IPS DF 6.9 (cell line): ENCODE measurements around the gene SIRPA.

Experiments used
- DNase-seq: peaks from one replicate; pipeline ENCODE4 v3.0.0-alpha.2; 2013; ENCODE audit warnings: low read depth, low spot score
- H3K27ac ChIP-seq: one replicate; pipeline ENCODE4 v1.5.1; 2013; ENCODE audit warnings: low read length, control low read depth
- H3K27me3 ChIP-seq: 2 replicates; pipeline ENCODE4 v1.6.1; 2013; ENCODE audit warnings: mild to moderate bottlenecking, low read length; ENCODE audit not compliant: control insufficient read depth, insufficient read depth
- H3K36me3 ChIP-seq: 2 replicates; pipeline ENCODE4 v1.6.1; 2013; ENCODE audit warnings: low read length; ENCODE audit not compliant: control insufficient read depth, insufficient read depth
- H3K4me1 ChIP-seq: 2 replicates; pipeline ENCODE4 v1.6.1; 2013; ENCODE audit warnings: low read length; ENCODE audit not compliant: control insufficient read depth, insufficient read depth
- H3K4me3 ChIP-seq: 2 replicates; pipeline ENCODE4 v1.5.1; 2013; ENCODE audit warnings: mild to moderate bottlenecking, low read length
- H3K9me3 ChIP-seq: 2 replicates; pipeline ENCODE4 v1.6.1; 2013; ENCODE audit warnings: low read length, inconsistent platforms; ENCODE audit not compliant: control insufficient read depth, insufficient read depth
- WGBS: extraction: QIAGEN DNeasy Blood & Tissue Kit; methylation state at CpG from one replicate; pipeline ENCODE4 v1.1.7; 2013; ENCODE audit warnings: mixed read lengths, missing lambda C conversion rate; ENCODE audit not compliant: insufficient read length, insufficient coverage; 5-methylcytosine and 5-hydroxymethylcytosine counted together

Gene SIRPA

DNA sequence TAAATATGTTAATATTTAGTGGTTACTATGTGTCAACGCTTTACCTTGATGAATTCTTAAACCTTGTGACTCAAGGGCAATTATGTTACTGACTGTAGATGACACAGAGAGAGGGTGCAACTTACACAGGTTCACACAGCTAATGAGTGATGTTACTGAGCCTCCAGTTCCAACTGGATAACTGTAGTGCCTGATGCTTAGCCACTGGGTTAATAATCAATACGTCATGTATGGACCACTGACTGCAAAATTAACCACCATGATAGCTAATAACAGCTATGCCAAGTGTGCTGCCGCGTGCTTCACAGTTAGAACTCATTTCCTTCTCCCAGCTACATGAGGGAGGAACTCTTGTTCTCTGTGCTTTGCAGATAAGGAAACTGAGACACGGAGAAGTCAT lies 45.4 kb downstream of the SIRPA start:
- Histone ChIP-seq H3K4me1 (no peaks in the 10 kb centered on the region; the same call in 1 of the 2 replicates), H3K27ac (no peak overlapping the region), H3K9me3 (no peaks in the 10 kb centered on the region), H3K36me3 (no peaks in the 10 kb centered on the region), H3K27me3 (no peaks in the 10 kb centered on the region; the same call in 1 of the 2 replicates), H3K4me3 (no peak overlapping the region)
- no peak for DNase-seq
- no CpG with 5 or more reads among the region's 5 CpGs for WGBS

GRCh38 chr20:1941226-1941625 lies 46.0 kb downstream of the SIRPA start:
- Histone ChIP-seq H3K4me3 (no peak overlapping the region), H3K27me3 (no peaks in the 10 kb centered on the region; the same call in 1 of the 2 replicates), H3K4me1 (no peaks in the 10 kb centered on the region; the same call in 1 of the 2 replicates), H3K36me3 (no peaks in the 10 kb centered on the region), H3K9me3 (no peaks in the 10 kb centered on the region), H3K27ac (no peak overlapping the region)
- no CpG with 5 or more reads among the region's 8 CpGs for whole genome bisulfite sequencing
- no peak for DNase-seq

DNA sequence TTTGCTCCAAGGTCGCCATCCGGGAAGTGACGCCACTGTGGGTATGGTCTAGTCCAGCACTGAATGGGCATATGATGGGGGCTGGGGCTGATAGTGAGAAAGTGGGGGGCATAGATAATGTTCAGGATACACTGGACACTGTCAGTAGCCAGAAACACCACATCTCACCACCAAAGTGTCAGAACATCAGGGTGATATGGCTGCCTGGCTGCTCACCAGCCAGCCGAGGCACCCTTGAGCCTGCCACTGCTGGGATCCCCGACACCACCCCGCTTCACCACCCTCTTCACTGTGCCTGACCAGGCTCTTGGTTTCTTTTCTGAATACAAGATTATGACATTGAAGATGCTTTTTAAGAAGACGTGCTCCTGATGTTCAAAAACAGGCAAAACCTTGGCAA lies 46.9 kb downstream of the SIRPA start:
- no peak overlapping the region for H3K27ac ChIP-seq
- H3K36me3 ChIP-seq: no peaks in the 10 kb centered on the region
- no peaks in the 10 kb centered on the region; the same call in 1 of the 2 replicates for H3K27me3 ChIP-seq
- no peak for DNase-seq
- no peak overlapping the region for H3K4me3 ChIP-seq
- H3K4me1 ChIP-seq: no peaks in the 10 kb centered on the region; the same call in 1 of the 2 replicates
- no peaks in the 10 kb centered on the region for H3K9me3 ChIP-seq
- WGBS: no CpG with 5 or more reads among the region's 7 CpGs

GRCh38 chr20:1942486-1943274 lies 47.5 kb downstream of the SIRPA start:
- Histone ChIP-seq H3K4me3 (no peak overlapping the region), H3K9me3 (no peaks in the 10 kb centered on the region), H3K27me3 (no peaks in the 10 kb centered on the region; the same call in 1 of the 2 replicates), H3K27ac (no peak overlapping the region), H3K4me1 (no peaks in the 10 kb centered on the region), H3K36me3 (no peaks in the 10 kb centered on the region)
- DNase-seq: no peak
- no CpG with 5 or more reads among the region's 13 CpGs for WGBS

DNA sequence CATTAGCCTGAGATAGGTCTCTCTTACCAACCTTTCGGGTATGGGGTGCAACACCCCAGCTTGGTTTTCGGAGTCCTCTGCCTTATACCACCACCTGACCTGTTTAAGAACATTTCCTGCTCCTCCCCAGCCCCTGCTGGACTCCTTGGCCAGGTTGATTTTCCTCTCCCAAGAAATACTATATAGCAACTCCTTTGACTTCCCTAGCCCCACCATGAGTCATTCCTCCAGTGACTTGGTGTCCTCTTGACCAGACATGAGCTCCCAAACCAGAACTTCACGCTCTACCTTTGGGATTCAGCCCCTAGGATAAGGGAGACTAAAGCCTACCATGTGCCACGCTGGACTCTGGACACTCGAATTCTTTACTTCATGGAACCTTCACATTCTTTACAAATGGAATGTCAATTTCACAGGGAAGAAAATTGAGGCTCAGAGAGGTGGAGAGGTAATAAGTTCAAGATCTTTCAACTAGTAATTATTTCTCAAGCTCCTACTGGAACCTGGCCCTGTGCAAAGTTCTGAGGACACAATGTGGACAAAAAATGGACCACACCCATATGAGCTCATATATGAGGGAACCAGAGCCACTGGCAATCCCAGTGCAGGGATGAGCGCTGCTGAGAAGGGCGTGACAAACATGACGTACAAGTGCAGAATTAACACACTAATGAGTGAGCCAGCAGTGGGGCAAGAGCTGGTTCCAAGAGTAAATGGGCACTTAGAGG lies 48.2 kb downstream of the SIRPA start:
- no peaks in the 10 kb centered on the region for H3K36me3 ChIP-seq
- no peaks in the 10 kb centered on the region for H3K4me1 ChIP-seq
- no peaks in the 10 kb centered on the region; the same call in 1 of the 2 replicates for H3K27me3 ChIP-seq
- DNase-seq: no peak
- no peaks in the 10 kb centered on the region for H3K9me3 ChIP-seq
- no peak overlapping the region for H3K4me3 ChIP-seq
- H3K27ac ChIP-seq: no peak overlapping the region
- no CpG with 5 or more reads among the region's 8 CpGs for WGBS

DNA sequence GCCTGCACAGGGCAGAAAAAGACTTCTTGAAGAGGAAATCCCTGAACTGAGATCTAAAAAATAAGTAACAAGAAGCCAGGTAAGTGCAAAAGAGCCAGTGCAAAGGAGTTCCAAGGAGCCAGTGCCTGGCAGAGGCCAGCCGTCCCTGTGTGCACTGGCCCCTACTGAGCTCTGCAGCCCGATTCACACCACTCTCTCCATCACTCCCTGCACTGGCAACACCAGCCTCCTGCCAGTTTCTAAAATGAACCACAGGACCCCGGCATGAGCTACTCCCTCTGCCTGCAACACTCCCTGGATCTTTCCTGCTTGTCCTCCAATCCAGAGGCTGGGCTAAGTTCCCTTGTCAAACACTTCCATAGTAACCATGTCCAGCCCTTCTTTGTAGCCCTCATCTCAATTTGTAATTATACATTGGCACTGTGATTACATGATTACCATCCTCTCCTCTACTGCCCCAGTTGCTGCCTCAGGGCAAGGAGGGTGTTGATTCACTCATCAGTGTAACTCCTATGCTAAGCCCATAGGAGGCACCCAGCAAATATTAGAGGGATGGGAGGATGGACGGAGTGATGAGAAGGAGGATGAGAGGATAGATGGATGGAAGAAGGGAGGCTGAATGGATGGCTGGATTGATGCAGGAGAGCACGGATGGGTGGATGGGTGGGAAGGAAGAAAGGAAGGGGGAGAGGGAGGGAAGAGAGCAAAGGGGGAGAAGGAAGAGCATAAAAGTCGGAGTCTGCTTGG lies 49.3 kb downstream of the SIRPA start:
- no peak overlapping the region for H3K27ac ChIP-seq
- WGBS: 100% methylated on average over 1 of the region's 6 CpGs
- no peaks in the 10 kb centered on the region for H3K36me3 ChIP-seq
- no peak for DNase-seq
- H3K9me3 ChIP-seq: no peaks in the 10 kb centered on the region
- no peaks in the 10 kb centered on the region; the same call in 1 of the 2 replicates for H3K27me3 ChIP-seq
- no peaks in the 10 kb centered on the region for H3K4me1 ChIP-seq
- H3K4me3 ChIP-seq: no peak overlapping the region

DNA sequence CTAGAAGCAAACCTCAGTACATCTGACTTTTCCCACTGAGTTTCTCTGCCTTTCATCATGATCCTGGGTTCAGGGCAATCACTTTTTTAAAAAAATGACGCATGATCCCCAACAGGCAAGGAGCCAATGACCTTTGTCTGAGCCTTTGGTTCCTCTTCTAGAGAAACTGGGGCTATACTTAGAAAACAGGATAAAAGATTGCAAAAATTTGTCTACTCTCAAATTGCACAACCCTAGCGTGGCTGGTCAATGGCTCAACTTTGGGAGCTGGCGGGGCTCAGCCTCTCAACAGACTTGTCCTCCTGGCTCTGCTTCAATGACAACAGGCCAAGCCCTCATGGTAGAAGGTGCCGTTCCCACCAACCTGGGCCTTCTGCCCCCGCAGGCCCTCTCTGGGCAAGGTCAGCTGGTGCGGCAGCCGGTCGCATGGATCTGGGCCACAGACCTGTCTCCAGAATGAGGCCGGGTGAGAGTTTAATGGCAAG lies 50.0 kb downstream of the SIRPA start:
- no peaks in the 10 kb centered on the region for H3K9me3 ChIP-seq
- no peak overlapping the region for H3K27ac ChIP-seq
- no peak for DNase-seq
- no peaks in the 10 kb centered on the region; the same call in 1 of the 2 replicates for H3K27me3 ChIP-seq
- no CpG with 5 or more reads among the region's 9 CpGs for WGBS
- no peak overlapping the region for H3K4me3 ChIP-seq
- H3K36me3 ChIP-seq: no peaks in the 10 kb centered on the region
- H3K4me1 ChIP-seq: no peaks in the 10 kb centered on the region

DNA sequence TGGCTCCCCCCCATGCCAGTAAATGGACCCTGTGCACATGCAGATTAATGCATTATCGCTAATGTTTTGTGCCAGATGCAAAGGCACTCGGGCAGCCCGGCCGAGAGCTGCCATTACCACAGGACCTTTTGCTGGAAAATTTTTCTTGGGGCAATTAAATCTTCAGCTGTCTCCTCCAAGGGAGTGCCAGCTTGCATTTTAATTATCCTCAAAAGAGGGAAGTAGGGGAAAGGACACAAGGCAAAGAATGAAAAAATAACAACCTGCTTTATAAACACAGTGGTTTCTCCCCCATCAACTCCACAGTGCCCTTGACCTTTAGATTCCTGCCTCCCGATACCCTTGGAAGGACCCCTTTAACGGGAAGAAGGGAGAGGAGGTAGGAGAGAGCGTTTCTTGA lies 50.5 kb downstream of the SIRPA start:
- WGBS: no CpG with 5 or more reads among the region's 7 CpGs
- Histone ChIP-seq H3K4me1 (no peaks in the 10 kb centered on the region), H3K36me3 (no peaks in the 10 kb centered on the region), H3K9me3 (no peaks in the 10 kb centered on the region), H3K27me3 (no peaks in the 10 kb centered on the region; the same call in 1 of the 2 replicates), H3K4me3 (no peak overlapping the region), H3K27ac (no peak overlapping the region)
- DNase-seq: no peak

DNA sequence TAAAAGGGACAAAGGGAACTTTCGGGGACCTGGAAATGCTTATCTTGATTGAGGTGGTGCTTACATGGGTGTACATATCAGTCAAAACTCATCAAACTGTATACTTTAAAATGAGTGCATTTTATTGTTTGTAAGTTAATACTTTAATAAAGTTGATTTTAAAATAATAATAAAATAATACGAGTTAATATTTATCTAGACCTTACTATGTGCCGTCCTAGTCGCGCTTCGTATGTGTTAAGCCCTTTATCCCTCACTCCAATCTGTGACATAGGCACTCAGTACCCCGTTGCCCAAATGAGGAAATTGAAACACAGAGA lies 51.2 kb downstream of the SIRPA start:
- Histone ChIP-seq H3K4me1 (0 out of 2 replicates have a peak, but pooled peaks cover 3% of the 10 kb centered on the region), H3K27me3 (no peaks in the 10 kb centered on the region; the same call in 1 of the 2 replicates), H3K36me3 (no peaks in the 10 kb centered on the region), H3K27ac (no peak overlapping the region), H3K9me3 (no peaks in the 10 kb centered on the region), H3K4me3 (no peak overlapping the region; the same call in 1 of the 2 replicates)
- WGBS: no CpG with 5 or more reads among the region's 7 CpGs
- DNase-seq: no peak
